Fibroblast of skin of scalp (primary cell): Measurements from ENCODE around the gene FZD2. TPM values are rescaled to one million over a fixed set of nuclear protein-coding genes. Genes with fewer than 3 reads are reported as not detected.
"Not testable (repeated sequence)": the region's sequence is repeated elsewhere in the genome, so short reads cannot be mapped to it uniquely, and the experiment has no call there.

Experiments used
- DNase-seq: peaks from one replicate; pipeline ENCODE4 v3.0.0-alpha.2; 2013
- polyA plus RNA-seq, 2 experiments: library from polyadenylated mRNA; unstranded; fragments of 120-200 nt; gene quantifications; one replicate each; pipeline ENCODE4 v1.2.1, GENCODE V29; 2013; ENCODE audit not compliant: insufficient read length in 2 of 2

The FZD2 gene
- 76.7 TPM for polyA plus RNA-seq (2013, experiment 1 of 2; ENCODE audit: insufficient read length)
- 75.6 TPM for polyA plus RNA-seq (2013, experiment 2 of 2; ENCODE audit: insufficient read length)

DNA sequence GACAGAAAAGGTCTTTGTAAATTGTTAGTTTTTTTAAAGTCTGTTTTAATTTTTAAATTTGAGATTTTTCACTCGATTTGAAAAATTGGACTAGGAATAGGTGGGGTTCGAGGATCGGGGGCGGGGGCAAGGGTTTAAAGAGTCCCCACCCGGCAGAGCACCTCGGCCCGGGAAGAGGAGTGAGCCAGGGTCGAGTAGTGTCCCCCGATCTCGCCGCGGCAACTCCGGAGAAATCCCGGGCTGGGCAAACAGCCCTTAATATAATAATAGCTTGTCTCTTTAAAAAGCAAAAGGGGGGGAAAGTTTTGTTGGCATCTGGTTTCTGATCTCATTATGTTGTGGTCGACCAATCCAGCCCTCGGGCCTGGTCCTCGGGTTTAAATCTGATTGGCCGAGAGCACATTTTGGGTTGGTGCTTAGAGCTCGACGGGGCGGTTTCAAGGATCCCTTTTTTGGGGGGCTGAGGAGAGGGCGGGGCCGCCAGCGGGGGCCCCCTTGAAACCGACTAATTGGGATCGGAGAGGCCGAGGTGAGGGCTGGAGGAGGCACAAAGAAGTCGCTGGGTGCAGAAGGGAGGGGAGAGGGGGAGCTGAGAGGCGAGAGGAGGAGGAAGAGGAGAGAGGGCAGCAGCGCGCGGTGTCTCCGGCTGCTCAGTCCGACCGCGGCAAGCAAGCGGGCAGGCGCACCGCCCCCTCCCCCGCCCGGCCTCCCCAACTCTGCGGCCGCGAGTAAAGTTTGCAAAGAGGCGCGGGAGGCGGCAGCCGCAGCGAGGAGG lies at the start of gene FZD2:
TSS of gene FZD2 (plus strand) at position 653 of the 775 bp plus-strand sequence. CDS start 205 bp downstream, outside the sequence.
- peak; percentile 100 for DNase-seq

DNA sequence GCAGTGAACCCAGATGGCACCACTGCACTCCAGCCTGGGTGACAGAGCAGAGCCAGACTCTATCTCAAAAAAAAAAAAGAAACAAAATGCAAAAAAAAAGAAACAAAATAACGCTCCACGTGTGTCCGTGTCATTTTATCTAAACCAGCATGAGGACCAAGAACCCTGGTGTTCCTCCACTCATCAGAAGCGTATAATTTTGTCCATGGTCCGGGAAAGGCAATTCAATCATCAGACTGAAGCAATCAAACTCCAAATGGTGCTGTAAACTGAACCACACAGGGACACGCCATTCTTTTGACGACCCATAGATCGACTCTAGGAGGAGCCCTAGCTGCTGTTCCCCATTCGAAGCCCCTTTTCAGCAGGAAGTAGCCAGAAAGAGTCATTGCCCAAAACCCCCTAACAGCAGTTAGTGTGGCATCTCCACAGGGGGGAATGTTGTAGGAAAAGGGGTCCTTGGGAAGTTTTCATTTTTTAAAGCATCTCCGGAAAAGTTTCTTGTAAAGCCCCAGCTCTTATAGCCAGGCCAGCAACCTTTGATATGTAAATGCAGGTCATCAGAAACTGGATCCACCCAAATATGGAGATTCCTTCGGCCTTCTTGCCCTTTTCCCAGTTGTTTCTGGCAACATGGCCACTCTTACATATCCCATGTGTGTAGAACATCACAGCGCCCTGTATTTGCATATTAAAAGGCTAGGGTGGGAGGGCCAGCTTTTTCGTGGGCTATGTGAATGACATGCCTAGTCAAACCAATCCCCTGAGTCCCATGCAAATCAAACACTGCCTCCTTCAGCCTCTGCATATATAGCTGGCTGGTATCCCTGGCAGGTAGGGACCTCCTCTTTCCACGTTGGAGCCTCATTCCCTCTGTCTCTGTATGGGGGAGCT lies 45.8 kb upstream of the FZD2 start:
- DNase-seq: peak; percentile 51

DNA sequence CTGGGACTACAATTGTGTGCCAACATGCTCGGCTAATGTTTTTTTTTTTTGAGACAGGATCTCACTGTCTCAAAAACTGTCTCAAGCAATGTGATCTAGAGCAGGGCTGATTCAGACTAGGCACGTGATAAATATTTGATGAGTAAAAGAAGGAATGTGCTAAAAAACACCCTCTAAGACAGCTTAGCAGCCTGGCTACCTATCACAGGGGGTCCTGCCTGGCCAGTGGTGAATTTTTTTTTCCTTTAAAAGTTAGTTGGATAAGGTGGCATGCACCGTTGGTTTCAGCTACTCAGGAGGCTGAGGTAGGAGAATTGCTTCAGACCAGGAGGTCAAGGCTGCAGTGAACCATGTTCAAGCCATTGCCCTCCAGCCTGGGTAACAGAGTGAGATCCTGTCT lies 39.3 kb upstream of the FZD2 start:
- DNase-seq: peak; percentile 66

DNA sequence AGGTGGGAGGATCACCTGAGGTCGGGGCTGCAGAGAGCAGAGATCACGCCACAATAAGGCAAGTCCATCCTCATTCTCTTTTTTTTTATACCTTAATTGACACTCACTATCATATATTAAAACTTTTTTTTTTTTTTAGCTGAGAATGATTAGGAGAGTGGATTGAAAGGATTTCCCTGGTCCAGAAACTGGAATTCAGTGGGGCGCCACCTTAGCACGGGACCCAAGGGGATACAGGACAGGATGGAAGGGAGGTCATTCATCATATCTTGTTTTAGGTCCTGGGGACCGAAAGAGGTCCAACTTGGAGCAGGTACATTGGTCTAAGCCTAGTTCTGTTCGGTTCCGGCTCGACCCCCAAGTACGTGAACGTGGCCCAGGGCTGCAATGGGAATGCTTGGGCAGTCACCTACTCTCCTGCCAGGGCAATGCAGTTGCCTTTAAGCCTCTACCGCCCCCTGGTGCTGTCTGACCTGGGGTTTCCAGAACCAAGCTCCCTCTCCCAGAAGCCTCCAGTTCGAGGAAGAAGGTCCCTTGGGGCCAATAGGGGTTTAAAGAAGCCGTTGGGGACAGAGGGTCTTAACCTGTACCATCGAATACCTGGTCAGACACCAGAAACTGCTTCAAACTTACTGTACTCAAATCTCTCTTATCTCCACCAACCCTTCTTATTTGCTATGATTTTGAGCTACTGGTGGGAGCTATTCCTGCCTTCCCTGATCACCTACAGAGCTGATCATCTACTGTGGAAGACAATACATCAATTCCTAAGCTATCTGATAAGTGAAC lies 34.2 kb upstream of the FZD2 start:
- DNase-seq: peak; percentile 61

DNA sequence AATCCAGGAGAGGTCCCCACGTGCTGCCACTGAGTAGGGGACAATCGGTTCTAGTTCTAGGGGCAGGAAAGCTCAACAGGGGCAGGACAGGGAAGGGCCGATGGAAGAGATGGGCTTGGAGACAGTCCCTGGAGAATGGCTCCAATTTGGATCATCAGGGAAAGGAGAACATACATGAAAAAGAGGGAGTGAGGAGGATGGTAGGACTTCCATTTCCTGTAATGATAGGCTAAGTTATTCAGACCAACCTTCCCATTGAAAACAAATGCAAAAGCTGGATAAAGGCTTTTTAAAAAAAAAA lies 33.7 kb upstream of the FZD2 start:
- no peak for DNase-seq

- DNase-seq: no peak
These were observed 30.2 kb upstream of the FZD2 start for GRCh38 chr17:44527102-44527501.

- no peak for DNase-seq
These were observed 29.3 kb upstream of the FZD2 start for GRCh38 chr17:44527954-44528353.

- no peak for DNase-seq
These were observed 27.4 kb upstream of the FZD2 start for GRCh38 chr17:44529864-44530263.

GRCh38 chr17:44530896-44531418 lies 26.3 kb upstream of the FZD2 start:
- DNase-seq: no peak

- DNase-seq: peak; percentile 94
These were observed 23.6 kb upstream of the FZD2 start for GRCh38 chr17:44533533-44534246.

DNA sequence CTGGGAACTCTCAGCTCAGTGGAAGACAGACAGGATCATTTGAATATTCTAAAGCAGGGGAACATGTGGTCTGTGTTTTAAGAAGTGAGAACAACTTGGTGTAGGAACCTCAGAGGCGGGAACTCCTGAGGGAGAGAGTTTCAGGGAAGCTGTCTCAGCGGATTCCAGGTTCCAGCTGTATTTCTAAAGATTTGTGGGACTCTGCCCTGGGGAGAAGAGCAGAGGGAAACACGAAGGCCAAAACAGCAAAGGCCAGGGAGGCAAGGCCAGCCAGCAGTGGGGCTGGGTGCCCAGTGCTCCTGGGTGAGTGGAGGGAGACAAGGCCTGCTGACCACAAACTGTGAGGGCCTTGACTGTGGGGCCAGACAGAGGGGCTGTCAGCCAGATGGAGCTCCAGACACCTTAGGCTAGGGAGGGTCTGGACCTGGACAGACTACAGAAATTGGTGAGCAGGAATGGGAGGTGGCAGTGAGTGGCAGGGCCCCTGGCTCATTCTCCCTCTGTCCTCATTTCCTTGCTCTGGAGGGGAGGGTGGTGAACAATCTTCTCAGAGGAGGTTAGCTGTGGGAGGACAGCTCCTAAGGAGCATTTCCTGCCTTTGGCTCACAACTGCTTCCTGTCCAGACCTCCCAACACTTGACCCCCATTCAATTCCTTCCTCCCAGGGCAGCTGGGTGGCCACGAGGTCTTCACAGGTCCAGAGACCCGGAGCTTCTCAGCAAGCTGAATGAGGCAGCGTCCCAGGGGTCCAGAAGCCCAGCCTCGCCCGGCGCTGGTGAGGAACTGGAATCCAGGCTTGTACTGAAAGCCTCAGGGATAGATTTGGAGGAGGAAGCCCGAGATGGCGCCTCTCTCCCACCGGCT lies 21.0 kb upstream of the FZD2 start:
- peak; percentile 63 for DNase-seq

DNA sequence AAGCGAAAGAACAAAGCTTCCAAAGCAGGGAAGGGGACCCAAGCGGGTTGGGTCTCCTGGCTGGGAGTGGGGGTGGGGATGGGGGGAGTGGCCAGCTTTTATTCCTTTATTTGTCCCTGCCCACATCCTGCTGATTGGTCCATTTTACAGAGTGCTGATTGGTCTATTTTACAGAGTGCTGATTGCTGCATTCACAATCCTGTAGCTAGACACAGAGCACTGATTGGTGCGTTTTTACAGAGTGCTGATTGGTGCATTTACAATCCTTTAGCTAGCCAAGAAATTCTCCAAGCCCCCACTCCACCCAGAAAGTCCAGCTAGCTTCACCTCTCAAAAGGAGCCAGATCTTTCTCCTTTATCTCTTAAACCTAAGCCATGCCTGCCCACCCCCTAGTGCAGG lies 19.4 kb upstream of the FZD2 start:
- not testable (repeated sequence) for DNase-seq

- no peak for DNase-seq
These were observed 17.6 kb upstream of the FZD2 start for GRCh38 chr17:44539673-44540072.

DNA sequence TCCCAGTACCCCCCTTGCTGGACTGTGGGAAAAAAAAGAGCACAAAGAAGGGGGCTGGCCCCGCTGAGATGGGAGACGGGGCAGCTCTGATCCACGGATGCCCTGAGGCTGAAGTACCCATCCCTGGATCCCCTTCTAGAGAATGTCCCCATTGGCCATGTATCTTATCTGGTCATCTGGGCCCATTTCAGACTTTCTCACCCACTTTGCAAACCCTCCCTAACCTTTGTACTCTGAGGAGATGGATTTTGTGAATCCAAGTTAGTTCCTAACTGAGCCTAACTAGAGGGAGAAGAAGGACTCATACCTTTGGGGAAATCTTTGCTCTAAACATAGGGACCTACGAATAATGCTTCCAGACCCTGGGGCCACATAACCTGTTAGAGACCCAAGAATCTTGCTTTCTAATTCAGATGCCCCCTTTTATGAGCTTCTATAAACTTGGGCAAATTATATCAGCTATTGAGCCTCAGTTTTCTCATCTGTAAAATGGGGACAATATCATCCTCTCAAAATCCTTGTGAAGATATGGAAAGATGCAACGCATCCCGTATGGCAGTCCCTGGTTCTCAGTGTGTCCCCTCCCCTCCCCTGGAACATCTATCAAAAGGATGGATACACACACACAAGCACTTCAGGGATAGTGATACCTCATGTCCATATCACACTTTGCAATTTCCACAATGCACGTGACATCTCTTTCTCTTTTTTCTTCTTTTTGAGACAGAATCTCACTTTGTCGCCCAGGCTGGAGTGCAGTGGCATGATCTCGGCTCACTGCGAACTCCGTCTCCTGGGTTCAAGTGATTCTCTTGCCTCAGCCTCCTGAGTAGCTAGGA lies 16.8 kb upstream of the FZD2 start:
- no peak for DNase-seq

DNA sequence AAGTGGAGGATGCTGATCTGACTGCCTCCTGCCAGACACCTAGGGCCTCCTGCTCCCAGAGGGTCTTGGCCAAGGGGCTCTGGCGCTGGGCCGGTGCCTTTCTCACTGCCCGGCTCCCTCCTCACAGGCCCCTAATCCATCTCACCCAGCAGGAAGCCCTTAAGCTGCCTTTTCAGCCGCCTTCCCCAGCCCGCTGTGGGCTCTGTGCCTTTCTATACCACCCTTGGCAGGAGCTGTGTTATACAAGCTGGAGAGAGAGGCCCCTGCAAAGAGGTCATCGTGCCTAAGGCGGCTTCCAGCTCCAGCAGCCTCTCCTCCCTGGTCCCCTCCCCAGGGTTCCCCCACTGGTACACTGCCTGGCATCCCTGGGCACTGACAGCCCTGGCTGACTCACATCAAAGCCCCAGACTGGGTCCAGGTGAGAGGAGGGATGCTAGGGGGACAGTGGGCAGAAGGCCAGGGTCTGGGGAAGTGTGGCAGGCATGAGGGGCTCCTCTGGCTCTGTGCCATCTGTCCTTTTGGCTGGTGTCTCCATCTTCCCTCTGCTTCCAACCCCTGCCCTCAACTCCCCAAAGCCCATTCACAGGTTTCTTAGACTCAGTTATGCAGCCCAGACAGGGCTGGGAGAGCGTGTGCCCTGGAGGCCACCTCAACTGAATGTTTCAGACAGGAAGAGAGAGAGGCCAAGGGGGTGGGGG lies 15.3 kb upstream of the FZD2 start:
- DNase-seq: peak; percentile 40

GRCh38 chr17:44543213-44543904 lies 13.9 kb upstream of the FZD2 start:
- peak; percentile 98 for DNase-seq

DNA sequence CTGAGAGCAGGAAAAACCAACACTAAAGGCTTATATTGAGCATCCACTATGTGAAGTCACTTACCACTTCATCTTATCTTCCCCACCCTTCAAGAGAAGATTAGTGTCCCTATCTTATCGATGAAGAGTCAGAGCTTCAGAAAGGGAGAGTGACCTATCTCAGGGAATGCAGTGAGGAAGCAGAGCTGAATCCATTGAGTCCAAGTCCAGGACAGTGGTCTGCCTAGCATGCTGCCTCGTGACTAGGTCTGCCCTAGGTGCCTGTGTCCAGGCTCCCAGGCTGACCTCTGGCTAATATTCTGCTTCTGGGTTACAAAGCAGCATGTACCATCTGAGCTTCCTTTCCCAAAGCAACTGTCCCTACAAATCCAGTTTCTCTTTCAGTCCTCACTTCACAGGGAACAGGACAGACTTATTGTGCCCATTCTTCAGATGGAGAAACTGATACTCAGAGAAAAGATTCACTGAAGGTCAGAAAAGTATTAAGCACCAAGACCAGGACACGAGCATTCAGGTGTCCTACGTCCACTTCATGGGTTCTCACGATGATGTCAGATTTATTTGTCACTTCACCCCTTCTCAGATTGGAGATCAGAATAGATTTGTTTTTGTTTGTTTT lies 13.3 kb upstream of the FZD2 start:
- no peak for DNase-seq
